ENCODE data around the gene NACC2. TPM values are rescaled to one million over a fixed set of nuclear protein-coding genes. Genes with fewer than 3 reads are reported as not detected.
"Not testable (repeated sequence)": the region's sequence is repeated elsewhere in the genome, so short reads cannot be mapped to it uniquely, and the experiment has no call there.

The NACC2 gene
- total RNA-seq, 1 experiment from 2014 or later: 22.0 TPM

DNA sequence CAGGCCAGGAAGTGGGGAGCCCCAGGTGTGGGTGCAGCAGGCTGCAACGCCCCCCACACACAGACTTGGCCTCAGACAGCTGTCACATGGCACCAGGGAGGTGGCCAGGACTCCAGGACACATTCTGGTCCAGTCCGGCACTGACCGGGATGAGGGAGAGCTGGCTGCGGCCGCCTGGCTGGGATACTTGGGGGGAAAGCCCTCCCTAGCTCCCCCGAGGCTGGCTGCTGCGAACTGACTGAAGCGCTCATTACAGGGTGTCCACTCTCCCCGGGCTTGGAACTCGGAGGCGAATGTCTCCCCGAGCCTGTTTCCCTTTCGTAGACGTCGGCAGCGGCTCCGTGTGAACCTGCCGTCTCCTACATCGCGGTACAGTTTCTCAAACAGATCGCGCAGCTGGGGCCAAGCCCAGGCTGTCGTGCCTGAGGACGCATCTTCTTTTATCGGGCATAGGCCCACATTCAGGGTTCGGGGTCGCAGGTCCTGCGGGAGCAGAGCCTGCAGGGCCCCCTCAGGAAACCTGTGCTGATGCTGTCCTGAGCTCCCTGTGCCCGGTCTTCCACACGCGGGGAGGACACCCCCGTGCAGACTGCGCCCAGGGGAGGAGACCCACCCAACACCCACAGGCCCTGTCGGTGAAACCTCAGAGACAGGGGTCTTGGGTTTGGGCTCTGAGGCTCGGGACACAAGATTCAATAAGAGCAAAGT lies 19.8 kb downstream of the NACC2 start:
- Histone ChIP-seq H3K9me3 (no peaks in the 10 kb centered on the region), H3K36me3 (ENCODE audit: control insufficient read depth, insufficient read depth, low read length) (no peaks in the 10 kb centered on the region; the same call in 1 of the 2 replicates), H3K27me3 (replicated peaks; ENCODE audit: control insufficient read depth, insufficient read depth, low read length) (no peaks in the 10 kb centered on the region), H3K4me3 (ENCODE audit: low read depth, low read length) (no peak overlapping the region), H3K4me1 (no peaks in the 10 kb centered on the region; the same call in 1 of the 2 replicates)
- Mint-ChIP-seq H3K4me1 (ENCODE audit: low read depth, unreplicated experiment) (peaks cover 5% of the 10 kb centered on the region), H3K27me3 (ENCODE audit: insufficient read depth, unreplicated experiment) (no peaks in the 10 kb centered on the region), H3K9me3 (ENCODE audit: unreplicated experiment) (peaks cover 5% of the 10 kb centered on the region), H3K36me3 (ENCODE audit: insufficient read depth, unreplicated experiment) (peaks cover 16% of the 10 kb centered on the region), H3K27ac (ENCODE audit: unreplicated experiment) (no peak overlapping the region), H3K4me3 (ENCODE audit: unreplicated experiment) (no peak overlapping the region)
- CTCF ChIA-PET: no interaction called here
- POLR2A ChIA-PET: no interaction called here
- intact Hi-C loops (cut with micrococcal nuclease; ENCODE audit: unreplicated experiment): no loop called here
- TF ChIP-seq CTCF (IDR thresholded peaks at IDR 0.05; ENCODE audit: insufficient read depth in 1 of 2, low read depth in 1 of 2, low read length in 1 of 2, severe bottlenecking in 1 of 2, unreplicated experiment in 1 of 2): no peak
- no TSS peak for BruUV-seq (replicated peaks)
- DNase-seq: no peak

DNA sequence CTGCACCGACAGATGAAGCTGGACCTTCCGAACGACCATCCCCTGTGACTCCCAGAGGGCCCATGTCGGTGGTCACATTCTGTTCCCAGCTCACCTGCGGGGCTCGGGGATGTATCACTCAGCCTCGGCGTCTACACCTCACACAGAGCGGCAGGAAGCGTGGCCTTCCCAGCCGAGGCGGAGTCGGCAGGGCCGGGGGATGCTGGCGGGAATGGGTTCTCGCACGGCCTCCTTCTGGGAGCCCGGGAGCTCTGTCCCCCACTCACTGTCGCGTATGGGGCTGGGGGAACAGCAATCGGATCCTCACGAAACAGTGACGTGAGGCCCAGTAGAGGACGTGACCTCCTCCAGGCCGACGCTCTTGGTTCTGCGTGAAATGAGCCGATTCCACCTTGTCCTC lies 20.4 kb downstream of the NACC2 start:
- POLR2A ChIA-PET: no interaction called here
- H3K4me1 Mint-ChIP-seq (ENCODE audit: low read depth, unreplicated experiment): peaks cover 5% of the 10 kb centered on the region
- peaks cover 11% of the 10 kb centered on the region for H3K9me3 Mint-ChIP-seq (ENCODE audit: unreplicated experiment)
- H3K4me3 Mint-ChIP-seq (ENCODE audit: unreplicated experiment): no peak overlapping the region
- Histone ChIP-seq H3K27me3 (replicated peaks; ENCODE audit: control insufficient read depth, insufficient read depth, low read length) (no peaks in the 10 kb centered on the region), H3K4me1 (no peaks in the 10 kb centered on the region; the same call in 1 of the 2 replicates), H3K4me3 (ENCODE audit: low read depth, low read length) (no peak overlapping the region), H3K36me3 (ENCODE audit: control insufficient read depth, insufficient read depth, low read length) (no peaks in the 10 kb centered on the region; the same call in 1 of the 2 replicates), H3K9me3 (no peaks in the 10 kb centered on the region)
- no peak for TF ChIP-seq CTCF (IDR thresholded peaks at IDR 0.05; ENCODE audit: insufficient read depth in 1 of 2, low read depth in 1 of 2, low read length in 1 of 2, severe bottlenecking in 1 of 2, unreplicated experiment in 1 of 2)
- H3K27me3 Mint-ChIP-seq (ENCODE audit: insufficient read depth, unreplicated experiment): no peaks in the 10 kb centered on the region
- peaks cover 16% of the 10 kb centered on the region for H3K36me3 Mint-ChIP-seq (ENCODE audit: insufficient read depth, unreplicated experiment)
- CTCF ChIA-PET: no interaction called here
- no peak for DNase-seq
- intact Hi-C loops (cut with micrococcal nuclease; ENCODE audit: unreplicated experiment): no loop called here
- no TSS peak for BruUV-seq (replicated peaks)
- H3K27ac Mint-ChIP-seq (ENCODE audit: unreplicated experiment): no peak overlapping the region

DNA sequence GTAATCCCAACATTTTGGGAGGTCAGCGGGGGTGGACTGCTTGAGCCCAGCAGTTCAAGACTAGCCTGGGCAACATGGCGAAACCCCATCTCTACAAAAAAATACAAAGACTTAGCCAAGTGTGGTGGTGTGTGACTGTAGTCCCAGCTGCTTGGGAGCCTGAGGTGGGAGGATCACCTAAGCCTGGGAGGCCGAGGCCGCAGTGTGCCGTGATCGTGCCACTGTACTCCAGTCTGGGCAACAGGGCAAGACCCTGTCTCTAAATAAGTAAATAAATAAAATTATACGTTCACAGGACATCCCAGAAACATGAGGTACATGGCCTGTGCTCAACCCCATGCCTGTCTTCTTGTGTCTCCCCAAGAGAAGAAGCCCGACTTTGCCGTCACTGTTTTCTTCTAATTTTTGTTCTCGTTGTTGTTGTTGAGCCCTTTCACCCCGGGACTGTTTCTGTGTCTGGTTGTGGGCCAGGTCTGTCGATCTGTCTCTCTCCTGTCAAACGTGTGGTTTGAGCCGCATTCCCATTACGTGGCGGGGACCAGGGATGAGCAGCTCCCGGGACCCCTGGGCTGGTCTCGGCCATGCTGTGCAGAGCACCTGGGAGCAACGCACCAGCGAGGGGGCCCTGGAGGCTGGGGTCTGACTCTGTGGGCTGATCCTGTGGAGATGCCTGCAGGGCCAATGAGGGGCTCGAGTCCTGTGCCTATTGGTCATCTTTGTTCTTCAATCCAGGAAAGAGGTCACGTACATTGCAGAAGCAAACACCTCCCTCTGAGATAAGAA lies 32.2 kb downstream of the NACC2 start:
- Histone ChIP-seq H3K4me3 (ENCODE audit: low read depth, low read length) (no peak overlapping the region), H3K36me3 (ENCODE audit: control insufficient read depth, insufficient read depth, low read length) (no peaks in the 10 kb centered on the region), H3K4me1 (no peaks in the 10 kb centered on the region), H3K27me3 (replicated peaks; ENCODE audit: control insufficient read depth, insufficient read depth, low read length) (no peaks in the 10 kb centered on the region), H3K9me3 (no peaks in the 10 kb centered on the region)
- ChIA-PET CTCF (no interaction called here), POLR2A (no interaction called here)
- H3K27me3 Mint-ChIP-seq (ENCODE audit: insufficient read depth, unreplicated experiment): no peaks in the 10 kb centered on the region
- intact Hi-C loops (cut with micrococcal nuclease; ENCODE audit: unreplicated experiment): no loop called here
- DNase-seq: no peak
- peaks cover 8% of the 10 kb centered on the region for H3K9me3 Mint-ChIP-seq (ENCODE audit: unreplicated experiment)
- H3K4me3 Mint-ChIP-seq (ENCODE audit: unreplicated experiment): no peak overlapping the region
- peaks cover 23% of the 10 kb centered on the region for H3K36me3 Mint-ChIP-seq (ENCODE audit: insufficient read depth, unreplicated experiment)
- TF ChIP-seq CTCF (IDR thresholded peaks at IDR 0.05; ENCODE audit: insufficient read depth in 1 of 2, low read depth in 1 of 2, low read length in 1 of 2, severe bottlenecking in 1 of 2, unreplicated experiment in 1 of 2): no peak
- BruUV-seq (replicated peaks): no TSS peak
- H3K27ac Mint-ChIP-seq (ENCODE audit: unreplicated experiment): no peak overlapping the region
- H3K4me1 Mint-ChIP-seq (ENCODE audit: low read depth, unreplicated experiment): peaks cover 5% of the 10 kb centered on the region

GRCh38 chr9:136061916-136062315 lies 33.2 kb downstream of the NACC2 start:
- H3K36me3 ChIP-seq (ENCODE audit: control insufficient read depth, insufficient read depth, low read length); H3K4me3 ChIP-seq (ENCODE audit: low read depth, low read length); DNase-seq; POLR2A ChIA-PET; BruUV-seq (replicated peaks); H3K9me3 ChIP-seq; H3K4me1 Mint-ChIP-seq (ENCODE audit: low read depth, unreplicated experiment); intact Hi-C loops (cut with micrococcal nuclease; ENCODE audit: unreplicated experiment); H3K4me3 Mint-ChIP-seq (ENCODE audit: unreplicated experiment); H3K27me3 ChIP-seq (replicated peaks; ENCODE audit: control insufficient read depth, insufficient read depth, low read length); H3K4me1 ChIP-seq; H3K27me3 Mint-ChIP-seq (ENCODE audit: insufficient read depth, unreplicated experiment); H3K9me3 Mint-ChIP-seq (ENCODE audit: unreplicated experiment); CTCF ChIA-PET: not testable (repeated sequence)
- Mint-ChIP-seq H3K36me3 (ENCODE audit: insufficient read depth, unreplicated experiment) (peaks cover 17% of the 10 kb centered on the region), H3K27ac (ENCODE audit: unreplicated experiment) (peak overlapping the region; percentile 32)

Data from Caco-2 (cell line).